ENCODE measurements around the gene ZNRF3. TPM values are rescaled to one million over a fixed set of nuclear protein-coding genes. Genes with fewer than 3 reads are reported as not detected.

Gene ZNRF3
- total RNA-seq, 1 donor from 2014 or later, result 0.69 TPM

DNA sequence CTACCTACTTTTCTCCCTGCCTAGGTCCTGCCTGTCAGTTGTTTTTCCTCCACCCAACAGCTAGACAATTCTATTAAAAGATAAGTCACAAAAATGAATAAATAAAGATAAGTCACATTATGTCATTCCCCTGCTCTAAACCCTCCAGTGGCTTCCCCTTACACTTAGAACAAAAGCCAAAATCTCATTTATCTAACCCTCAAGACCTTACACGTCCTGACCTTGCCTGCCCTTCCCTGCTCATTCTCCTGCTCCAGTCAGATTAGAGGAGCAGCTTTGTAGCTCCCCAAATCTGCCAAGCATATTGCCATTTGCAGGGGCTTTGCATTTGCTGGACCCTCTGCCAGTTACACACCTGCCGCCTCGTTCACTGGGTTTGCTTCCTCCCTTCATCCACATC, 206.1 kb downstream of the ZNRF3 start:
- H3K4me3 Mint-ChIP-seq, result no peak overlapping the region
- no peaks in the 10 kb centered on the region for H3K4me1 Mint-ChIP-seq
- H3K27ac Mint-ChIP-seq, result no peak overlapping the region
- H3K9me3 Mint-ChIP-seq, result no peaks in the 10 kb centered on the region
- intact Hi-C loops (cut with micrococcal nuclease), result no loop called here
- TF ChIP-seq, protein P1, sequence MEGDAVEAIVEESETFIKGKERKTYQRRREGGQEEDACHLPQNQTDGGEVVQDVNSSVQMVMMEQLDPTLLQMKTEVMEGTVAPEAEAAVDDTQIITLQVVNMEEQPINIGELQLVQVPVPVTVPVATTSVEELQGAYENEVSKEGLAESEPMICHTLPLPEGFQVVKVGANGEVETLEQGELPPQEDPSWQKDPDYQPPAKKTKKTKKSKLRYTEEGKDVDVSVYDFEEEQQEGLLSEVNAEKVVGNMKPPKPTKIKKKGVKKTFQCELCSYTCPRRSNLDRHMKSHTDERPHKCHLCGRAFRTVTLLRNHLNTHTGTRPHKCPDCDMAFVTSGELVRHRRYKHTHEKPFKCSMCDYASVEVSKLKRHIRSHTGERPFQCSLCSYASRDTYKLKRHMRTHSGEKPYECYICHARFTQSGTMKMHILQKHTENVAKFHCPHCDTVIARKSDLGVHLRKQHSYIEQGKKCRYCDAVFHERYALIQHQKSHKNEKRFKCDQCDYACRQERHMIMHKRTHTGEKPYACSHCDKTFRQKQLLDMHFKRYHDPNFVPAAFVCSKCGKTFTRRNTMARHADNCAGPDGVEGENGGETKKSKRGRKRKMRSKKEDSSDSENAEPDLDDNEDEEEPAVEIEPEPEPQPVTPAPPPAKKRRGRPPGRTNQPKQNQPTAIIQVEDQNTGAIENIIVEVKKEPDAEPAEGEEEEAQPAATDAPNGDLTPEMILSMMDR (IDR thresholded peaks at IDR 0.05), result no peak
- CTCF ChIA-PET, result no interaction called here
- no peak for ATAC-seq (ENCODE audit: low read depth)
- POLR2A ChIA-PET, result no interaction called here
- H3K27me3 Mint-ChIP-seq, result peaks cover 36% of the 10 kb centered on the region
- no peaks in the 10 kb centered on the region for H3K36me3 Mint-ChIP-seq (ENCODE audit: low read depth)
- DNase-seq, result no peak

DNA sequence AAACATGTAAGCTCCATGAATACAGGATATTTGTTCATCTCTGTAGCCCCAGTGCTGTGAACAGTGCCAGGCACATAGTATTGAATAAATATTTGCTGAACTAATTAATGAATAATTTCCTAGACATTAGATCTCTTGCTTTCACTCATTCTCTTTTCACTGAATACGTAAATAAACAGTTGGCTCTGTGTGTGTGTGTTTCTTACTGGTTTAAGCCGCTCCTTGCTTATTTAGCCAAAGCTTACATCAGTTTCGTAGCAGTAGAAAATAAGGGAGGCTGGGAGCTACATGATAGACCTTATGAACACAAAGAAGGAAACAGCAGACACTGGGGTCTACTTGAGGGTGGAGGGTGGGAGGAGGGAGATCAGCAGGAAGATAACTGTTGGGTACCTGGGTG, 206.7 kb downstream of the ZNRF3 start:
- DNase-seq (no peak), ATAC-seq (ENCODE audit: low read depth) (no peak)
- Mint-ChIP-seq H3K27ac (no peak overlapping the region), H3K27me3 (peaks cover 37% of the 10 kb centered on the region), H3K36me3 (ENCODE audit: low read depth) (no peaks in the 10 kb centered on the region), H3K4me1 (no peaks in the 10 kb centered on the region), H3K9me3 (no peaks in the 10 kb centered on the region), H3K4me3 (no peak overlapping the region)
- POLR2A ChIA-PET, result no interaction called here
- TF ChIP-seq, protein P1 (IDR thresholded peaks at IDR 0.05), result no peak
- intact Hi-C loops (cut with micrococcal nuclease), result no loop called here
- CTCF ChIA-PET, result no interaction called here

DNA sequence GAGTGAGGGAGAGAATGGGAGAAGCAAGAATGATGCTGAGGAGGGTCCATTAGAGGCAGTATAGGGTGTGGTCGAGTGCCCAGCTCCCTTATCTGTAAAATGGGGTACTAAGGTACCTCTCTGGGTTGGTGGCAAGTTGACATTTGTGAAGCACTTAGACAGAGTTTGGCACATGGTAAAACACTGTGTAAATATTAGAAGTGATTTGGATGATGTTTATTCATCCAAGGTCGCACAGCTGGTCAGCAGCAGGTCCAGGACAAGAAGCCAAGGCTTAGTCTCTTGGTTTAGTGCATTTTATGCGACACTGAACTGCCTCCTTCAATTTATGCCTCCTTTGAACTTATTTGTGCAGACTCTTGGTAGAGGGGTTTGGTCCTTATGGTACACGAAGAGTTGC, 208.9 kb downstream of the ZNRF3 start:
- no peak for ATAC-seq (ENCODE audit: low read depth)
- ChIA-PET POLR2A (no interaction called here), CTCF (no interaction called here)
- intact Hi-C loops (cut with micrococcal nuclease), result no loop called here
- Mint-ChIP-seq H3K9me3 (no peaks in the 10 kb centered on the region), H3K36me3 (ENCODE audit: low read depth) (no peaks in the 10 kb centered on the region), H3K4me1 (no peaks in the 10 kb centered on the region), H3K27ac (no peak overlapping the region), H3K27me3 (peaks cover 35% of the 10 kb centered on the region), H3K4me3 (no peak overlapping the region)
- TF ChIP-seq, protein P1 (IDR thresholded peaks at IDR 0.05), result no peak
- DNase-seq, result no peak

GRCh38 chr22:29093030-29093429, 209.7 kb downstream of the ZNRF3 start:
- CTCF ChIA-PET, result interaction anchor here (1.2 kb wide), 1 partner anchor 485 kb away, joined by 3 read pairs; no protein-coding TSS in a partner anchor
- Mint-ChIP-seq H3K27ac (no peak overlapping the region), H3K4me1 (no peaks in the 10 kb centered on the region), H3K36me3 (ENCODE audit: low read depth) (no peaks in the 10 kb centered on the region), H3K9me3 (no peaks in the 10 kb centered on the region), H3K4me3 (no peak overlapping the region), H3K27me3 (peaks cover 33% of the 10 kb centered on the region)
- no peak for DNase-seq
- POLR2A ChIA-PET, result no interaction called here
- no peak for ATAC-seq (ENCODE audit: low read depth)
- intact Hi-C loops (cut with micrococcal nuclease), result no loop called here
- TF ChIP-seq, protein P1 (IDR thresholded peaks at IDR 0.05), result no peak

DNA sequence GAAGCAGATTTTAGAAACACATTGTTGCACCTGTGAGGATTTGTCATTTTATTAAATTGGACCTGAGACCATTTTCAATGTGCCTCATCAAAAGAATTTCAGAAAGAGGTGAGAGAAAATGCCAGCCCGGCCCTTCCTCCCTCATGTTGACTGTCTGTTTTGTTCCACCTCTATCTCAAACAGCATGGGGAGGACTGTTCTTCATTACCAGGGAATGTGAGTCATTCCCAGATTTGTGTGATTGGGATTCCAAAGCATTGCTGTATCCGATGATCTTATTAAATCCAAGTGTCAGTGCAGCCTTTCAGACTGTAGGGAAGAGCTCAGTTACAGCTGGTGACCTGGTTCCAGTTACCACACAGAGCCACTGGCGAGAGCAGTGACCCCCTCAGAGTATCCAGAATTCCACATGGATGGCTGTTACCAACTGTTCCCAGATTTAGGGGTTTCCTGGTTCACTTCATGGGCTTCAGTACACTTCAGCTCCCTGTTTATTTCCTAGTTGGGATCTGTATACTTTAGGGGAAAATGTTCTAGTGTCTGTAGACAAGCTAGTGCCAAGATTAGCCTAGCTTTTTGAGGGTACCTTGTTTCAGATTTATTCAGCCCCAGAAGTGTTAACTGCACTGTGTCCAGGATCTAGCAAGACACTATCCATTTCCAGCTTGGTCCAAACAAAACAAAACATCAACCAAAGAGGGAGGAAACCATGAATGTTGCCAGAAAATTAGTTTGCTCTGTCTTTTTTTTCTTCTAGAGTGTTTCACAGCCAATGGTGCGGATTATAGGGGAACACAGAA, 210.3 kb downstream of the ZNRF3 start:
- H3K27ac Mint-ChIP-seq, result no peak overlapping the region
- no peaks in the 10 kb centered on the region for H3K9me3 Mint-ChIP-seq
- ChIA-PET POLR2A (interaction anchor here (0.6 kb wide), 1 partner anchor 14 kb away, joined by 8 read pairs; no protein-coding TSS in a partner anchor), CTCF (interaction anchor here (1.2 kb wide), 1 partner anchor 486 kb away, joined by 3 read pairs; no protein-coding TSS in a partner anchor)
- intact Hi-C loops (cut with micrococcal nuclease), result no loop called here
- no peaks in the 10 kb centered on the region for H3K4me1 Mint-ChIP-seq
- H3K27me3 Mint-ChIP-seq, result peaks cover 29% of the 10 kb centered on the region
- no peak overlapping the region for H3K4me3 Mint-ChIP-seq
- H3K36me3 Mint-ChIP-seq (ENCODE audit: low read depth), result no peaks in the 10 kb centered on the region
- TF ChIP-seq, protein P1 (IDR thresholded peaks at IDR 0.05), result no peak
- DNase-seq (no peak), ATAC-seq (ENCODE audit: low read depth) (no peak)

Measured in activated B cell treated with CpG ODN at 0.5 μM for 24 hours (primary cell).